Forelimb muscle (tissue), 1 donor: ENCODE data around the gene RNF149. TPM values are rescaled to one million over a fixed set of nuclear protein-coding genes. Genes with fewer than 3 reads are reported as not detected.

Source experiments
- DNase-seq: peaks from one replicate; pipeline ENCODE4 v3.0.0-alpha.2; 2013; ENCODE audit warnings: low read depth
- polyA plus RNA-seq: library from polyadenylated mRNA; unstranded; fragments of 120-200 nt; gene quantifications from one replicate; pipeline ENCODE4 v1.2.1, GENCODE V29; 2013; ENCODE audit not compliant: insufficient read length

RNF149 gene
- polyA plus RNA-seq, 1 donor: 36.2 TPM

DNA sequence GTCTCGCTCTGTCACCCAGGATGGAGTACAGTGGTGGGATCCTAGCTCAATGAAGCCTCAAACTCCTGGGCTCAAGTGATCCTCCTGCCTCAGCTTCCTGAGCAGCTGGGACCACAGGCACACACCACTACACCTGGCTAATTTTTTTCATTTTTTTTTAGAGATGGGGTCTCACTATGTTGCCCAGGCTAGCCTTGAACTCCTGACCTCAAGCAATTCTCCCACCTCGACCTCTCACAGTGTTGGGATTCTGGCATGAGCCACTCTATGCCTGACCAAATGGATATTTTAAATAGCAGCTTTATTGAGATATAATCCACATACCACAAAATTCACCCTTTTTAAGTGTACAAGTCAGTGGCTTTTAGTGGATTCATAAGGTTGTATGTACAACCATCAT, 11.1 kb downstream of the RNF149 start:
- no peak for DNase-seq

DNA sequence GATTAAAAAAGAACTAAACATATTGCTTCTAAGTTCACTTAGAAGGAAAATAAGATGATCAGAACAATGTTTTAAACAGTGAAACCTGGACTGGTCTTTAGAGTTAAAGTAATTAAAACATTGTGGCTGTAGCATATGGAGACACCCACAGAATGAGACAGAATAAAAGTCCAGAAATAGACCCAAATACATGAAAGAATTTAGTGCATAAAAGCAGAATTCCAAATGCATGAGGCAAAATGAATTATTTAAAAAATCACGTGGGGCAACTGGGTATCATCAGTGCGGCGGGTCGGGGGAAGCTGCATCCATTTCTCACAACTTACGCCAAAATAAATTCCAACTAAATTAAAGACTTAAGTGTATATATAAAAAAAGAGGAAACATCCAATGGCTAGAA, 12.1 kb downstream of the RNF149 start:
- no peak for DNase-seq

DNA sequence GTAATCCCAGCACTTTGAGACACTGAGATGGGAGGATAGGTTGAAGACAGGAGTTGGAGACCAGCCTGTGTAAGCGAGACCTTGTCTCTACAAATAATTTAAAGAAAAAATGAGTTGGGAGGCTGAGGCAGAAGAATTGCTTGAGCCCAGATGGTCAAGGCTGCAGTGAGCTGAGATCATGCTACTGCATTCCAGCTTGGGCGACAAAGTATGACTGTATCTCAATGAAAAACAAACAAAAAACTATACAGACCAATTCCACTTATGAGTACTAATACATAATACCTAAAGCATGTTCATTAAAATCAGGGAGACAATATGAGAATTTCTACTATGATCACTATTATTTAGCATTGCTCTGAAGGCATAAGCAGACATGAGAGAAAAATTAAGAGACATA, 12.6 kb downstream of the RNF149 start:
- DNase-seq: no peak

DNA sequence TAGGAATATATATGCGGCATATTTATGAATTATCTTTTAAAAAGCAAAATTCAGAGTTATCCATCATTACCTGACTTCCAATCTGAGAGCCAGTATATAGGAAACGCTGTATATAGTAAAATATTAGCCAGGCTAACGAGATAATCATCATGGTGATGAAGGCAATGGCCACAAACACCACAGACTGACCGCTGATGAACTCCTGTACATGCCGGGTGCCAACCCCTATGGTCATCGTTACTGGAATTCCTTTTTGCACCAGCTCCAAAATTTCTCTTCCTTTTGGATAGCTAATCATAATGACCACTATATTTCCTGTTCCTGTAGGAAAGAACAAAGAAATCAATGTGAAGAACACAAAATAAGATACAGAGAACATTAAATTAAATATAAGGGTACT, 13.6 kb downstream of the RNF149 start:
- DNase-seq: no peak

DNA sequence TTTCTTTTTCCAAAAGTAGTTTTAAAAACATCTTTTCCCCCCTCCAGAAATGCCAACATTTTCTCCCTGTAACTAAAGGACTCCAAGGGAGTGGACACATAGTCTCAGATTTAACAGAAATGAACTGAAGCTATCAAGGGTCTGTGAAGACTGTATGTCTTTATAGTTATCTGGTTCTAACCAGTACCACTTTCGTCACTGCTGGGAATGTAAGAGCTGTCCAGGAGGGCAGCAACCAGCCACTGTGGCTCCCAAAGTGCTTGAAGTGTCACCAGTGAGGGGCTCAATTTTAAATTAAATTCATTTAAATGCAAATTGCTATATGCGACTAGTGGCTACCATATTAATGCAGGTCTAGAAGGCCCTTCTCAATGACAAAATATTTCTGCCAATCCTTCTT, 15.0 kb downstream of the RNF149 start:
- DNase-seq: no peak

DNA sequence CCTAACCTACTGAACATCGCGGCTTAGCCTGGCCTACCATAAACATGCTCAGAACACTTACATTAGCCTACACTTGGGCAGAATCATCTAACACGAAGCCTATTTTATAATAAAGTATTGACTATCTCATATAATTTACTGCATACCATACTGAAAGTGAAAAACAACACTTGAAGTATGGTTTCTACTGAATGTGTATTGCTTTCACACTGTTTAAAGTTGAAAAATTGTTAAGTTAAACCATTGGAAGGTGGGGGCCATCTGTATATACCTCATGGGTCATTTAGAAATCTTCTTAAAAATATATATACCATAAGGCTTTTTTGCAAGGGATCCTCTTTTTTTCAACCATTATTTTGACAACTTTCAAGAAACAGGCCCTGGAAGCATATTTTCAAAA, 16.5 kb downstream of the RNF149 start:
- no peak for DNase-seq

DNA sequence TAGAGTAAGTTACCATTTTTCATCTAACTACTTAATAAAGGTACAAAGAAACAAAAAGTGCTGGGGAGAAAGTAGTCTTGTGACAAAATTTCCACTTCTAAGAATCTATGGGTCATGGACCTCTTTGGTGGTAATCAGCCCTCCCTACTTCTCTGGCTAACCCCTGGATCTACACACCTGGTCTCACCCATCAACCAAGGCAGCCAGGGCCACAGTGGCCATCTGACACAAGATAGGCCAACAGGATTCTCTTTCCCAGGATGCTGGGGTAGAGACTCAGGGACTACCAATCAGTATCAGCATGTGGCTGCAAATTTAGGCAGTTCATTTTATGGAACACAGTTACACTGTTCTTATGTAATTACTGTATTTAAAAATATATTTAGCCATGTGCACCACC, 17.8 kb downstream of the RNF149 start:
- no peak for DNase-seq

DNA sequence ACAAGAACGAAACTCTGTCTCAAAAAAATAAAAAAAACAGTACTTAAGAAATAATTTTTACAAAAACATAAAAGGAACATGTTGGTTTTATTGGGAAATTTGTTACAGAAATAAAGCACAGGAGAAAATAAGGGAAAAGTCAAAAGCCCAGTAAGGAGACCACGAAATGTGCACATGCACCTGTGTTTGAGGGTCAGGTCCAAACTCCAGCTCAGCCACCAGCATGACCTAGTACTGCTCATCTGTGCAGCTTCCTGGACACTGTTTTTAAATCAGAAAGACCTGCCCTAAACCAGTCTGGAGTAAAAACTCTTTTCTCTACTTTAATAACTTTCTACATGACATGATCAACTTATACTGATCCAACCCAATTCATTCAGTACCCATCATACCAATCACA, 21.2 kb downstream of the RNF149 start:
- DNase-seq: no peak

DNA sequence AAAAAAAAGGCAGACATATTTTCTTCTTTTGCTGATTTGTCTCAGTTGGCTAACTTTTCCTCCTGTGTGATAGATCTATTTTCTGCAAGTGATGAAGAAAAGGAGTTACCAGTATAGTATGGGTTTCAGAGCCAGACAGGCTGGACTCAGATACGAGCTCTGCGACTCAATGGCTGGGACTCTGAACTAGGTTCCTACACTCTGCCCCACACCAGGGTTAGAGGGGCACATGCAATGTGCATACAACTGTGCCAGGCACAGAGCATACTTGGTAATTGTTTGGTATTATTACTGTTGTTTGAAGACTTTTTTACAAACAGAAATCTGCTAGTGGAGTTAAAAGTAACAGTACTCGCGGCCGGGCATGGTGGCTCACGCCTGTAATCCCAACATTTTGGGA, 21.8 kb downstream of the RNF149 start:
- no peak for DNase-seq

DNA sequence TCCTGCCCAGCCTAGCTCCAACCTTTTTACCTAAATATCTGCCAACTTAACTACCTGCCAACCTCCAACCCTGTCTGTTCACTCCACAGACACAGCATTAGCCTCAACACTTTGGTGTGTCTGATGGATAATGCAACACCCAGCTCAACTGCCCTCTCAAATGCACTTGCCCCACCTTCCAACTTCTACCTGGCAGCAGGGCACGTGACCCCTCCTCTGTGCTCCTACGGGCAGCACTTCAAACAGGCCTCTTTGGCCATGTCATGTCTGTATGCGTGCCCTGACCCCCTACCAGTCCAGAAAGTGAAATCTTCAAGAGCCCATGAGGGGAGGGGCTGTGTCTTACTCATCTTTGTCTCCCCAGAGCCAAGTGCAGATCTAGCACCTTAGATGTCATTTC, 25.5 kb downstream of the RNF149 start:
- no peak for DNase-seq

DNA sequence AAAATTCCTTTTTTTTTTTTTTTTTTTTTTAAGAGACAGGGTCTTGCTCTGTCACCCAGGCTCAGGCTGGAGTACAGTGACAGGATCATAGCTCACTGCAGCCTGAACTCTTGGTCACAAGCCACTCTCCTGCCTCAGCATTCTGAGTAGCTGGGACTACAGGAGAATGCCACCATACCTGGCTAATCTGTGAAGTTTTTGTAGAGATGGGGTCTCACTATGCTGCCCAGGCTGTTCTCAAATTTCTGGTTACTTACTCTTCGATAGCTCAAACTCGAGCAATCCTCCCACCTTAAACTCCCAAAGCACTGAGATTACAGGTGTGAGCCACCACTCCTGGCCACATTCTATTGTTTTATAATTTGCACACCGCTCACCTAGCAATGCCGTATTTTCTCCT, 27.0 kb downstream of the RNF149 start:
- no peak for DNase-seq

DNA sequence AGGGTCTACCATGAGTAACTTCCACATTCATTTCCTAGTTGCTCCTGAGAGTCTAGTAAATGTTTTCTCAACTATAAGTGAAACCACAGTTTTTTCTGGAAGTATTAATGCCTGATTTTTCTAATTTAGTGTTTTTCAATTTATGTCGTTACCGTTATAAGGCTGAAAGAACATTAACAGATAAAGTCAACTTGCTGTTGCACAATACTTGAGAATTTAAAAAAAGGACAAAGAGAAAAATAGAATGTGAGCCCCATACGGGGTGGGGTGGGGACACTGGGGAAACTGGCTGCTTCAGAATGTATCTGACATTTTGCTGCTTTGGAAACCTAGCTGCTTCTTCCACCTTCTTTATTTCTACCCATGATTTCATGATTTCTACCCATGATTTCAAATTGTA, 29.6 kb downstream of the RNF149 start:
- no peak for DNase-seq

DNA sequence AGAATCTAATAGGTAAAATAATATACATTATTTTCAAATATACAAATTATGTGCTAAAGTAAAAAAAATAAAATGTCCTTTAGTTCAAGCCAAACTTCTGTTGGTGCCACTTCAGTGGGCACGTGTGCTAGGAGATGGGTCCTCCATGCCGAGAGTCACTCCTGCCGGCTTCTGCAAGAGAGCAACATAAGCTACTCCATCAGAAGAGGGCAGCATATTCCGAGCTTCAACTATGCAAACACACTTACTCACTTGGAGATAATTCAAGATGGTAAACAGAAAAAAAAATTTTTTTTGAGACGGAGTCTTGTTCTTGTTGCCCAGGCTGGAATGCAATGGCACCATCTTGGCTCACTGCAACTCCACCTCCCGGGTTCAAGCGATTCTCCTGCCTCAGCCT, 31.4 kb downstream of the RNF149 start:
- no peak for DNase-seq

DNA sequence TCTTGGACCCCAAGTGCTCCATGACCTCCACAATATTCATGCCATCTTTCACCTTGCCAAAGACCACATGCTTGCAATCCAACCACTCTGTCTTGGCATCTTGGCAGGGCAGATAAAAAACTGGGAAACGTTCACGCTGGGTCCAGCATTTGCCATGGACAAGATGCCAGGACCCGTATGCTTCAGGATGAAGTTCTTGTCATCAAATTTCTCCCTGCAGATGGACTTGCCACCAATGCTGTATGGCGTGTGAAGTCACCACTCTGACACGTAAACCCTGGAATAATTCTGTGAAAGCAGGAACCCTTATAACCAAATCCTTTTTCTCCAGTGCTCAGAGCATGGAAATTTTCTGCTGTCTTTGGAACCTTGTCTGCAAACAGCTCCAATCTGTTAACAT, 34.4 kb downstream of the RNF149 start:
- DNase-seq: no peak

DNA sequence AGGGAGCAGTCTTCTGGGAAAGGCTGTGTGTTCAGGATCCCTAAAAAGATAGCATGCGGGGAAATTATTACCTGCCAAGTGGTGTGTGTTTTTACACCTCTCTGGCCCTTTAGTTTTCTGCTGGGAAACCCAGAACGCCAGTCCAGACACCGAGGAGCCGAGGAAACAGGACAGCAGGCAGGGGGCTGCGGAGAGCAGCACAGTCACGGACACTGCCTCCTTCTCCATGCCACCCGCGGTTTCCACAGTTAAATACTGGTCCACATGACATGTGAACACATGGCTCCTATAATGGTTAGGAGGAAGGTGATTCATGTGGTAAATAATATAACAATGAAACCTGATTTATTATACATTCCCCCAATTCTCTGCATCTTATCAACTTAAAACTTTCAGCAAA, 35.4 kb downstream of the RNF149 start:
- DNase-seq: no peak

DNA sequence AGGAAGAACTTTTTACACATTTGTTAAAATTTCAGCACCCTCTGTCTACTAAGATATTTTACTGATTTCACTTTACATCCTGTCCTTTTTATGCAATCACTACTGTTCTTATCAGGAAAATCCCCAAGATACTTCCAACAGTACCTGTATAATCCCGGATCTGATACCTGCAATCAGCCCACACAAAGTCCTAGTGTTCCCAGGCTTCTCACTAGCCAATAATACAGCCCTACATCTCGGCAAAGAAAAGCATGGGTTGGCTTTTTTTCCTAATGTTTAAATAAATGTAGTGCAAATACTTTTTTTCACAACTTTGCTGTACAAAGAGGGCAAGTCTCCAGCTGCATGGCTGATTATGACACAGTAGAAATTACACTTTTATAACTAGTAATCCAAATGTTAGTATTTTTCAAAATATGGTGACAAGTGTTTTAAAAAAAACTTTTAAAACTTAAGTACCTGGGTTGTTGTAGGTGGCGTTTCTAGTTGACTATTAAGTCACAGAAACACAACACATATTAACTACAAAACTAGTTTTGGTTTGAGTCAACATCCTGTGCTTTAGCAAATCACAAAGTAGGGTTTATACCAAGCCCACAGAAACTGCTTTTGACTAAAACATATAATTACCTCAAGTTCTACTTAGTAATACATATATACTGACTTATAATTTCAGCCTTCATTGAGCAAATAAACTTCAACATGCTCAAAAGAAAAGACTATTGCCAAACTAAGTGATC, 36.3 kb downstream of the RNF149 start:
- no peak for DNase-seq

DNA sequence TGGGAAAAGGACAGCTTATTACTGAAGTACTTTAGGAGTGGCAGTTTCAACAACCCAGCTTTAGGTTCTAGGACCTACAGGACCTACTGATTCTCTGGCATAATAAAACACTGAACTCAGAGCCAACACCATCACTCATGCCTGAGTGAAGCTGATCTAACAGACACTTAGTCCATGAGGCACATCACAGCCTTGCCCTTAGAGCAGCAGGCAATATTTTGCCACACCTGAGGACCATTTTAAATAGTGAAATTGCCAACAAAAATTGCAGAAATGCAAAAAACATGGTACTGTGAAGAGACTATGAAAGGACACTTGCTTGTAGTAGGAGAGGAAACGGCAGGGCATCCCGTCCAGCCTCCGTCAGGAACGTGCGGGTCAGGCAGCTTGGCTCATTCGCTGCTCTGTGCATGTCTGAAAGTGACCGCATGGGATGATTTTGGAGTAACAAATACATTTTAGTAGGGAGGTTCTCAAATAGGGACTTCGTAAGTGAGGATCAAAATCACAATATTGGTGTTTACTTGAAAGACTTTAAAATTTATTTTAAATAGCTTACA, 37.7 kb downstream of the RNF149 start:
- DNase-seq: no peak

DNA sequence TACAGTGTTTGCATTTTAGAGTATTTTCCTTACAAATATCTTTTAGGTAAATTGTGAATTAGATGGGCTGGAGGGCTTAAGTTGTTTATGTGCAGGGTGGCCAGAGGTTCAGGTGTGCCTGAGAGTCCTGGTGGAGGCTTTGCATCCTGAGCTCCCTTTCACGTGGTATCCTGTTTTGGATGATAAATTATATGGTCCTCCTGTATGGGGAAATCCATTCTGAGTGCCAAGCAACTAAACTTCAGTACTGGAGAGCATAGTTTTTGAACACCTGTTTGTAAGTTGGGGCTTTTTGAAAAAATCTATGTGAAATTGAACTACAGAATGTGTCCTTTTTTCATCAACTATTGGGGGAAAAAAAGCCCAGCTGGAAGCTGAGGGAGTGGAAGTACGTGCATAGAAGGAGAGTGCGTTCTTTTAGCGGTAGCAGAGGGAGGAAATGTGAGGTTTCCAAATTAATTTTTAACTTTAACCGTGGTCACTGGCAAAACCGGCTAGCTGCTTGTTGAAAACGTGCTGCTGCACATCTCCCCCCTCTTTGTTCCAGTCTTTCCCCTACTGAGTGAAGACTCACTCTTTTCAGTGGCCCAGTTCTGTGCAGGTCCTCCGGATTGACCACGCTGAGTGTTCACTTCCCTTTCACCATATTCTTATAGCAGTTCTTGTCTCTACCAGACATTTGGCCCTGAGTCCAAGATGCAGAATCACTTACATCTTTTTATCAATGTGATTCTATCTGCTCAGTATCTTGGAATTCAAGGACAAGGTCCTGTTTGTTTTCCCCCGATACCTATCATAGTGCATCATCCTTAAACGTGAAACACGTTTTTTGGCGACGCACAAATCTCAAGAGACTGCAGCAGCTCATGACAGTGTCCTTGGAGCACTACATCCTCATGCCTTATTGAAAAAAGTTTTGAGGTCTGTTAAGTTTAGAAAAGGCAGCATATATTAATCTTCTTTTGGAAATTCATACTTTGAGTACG, 40.5 kb downstream of the RNF149 start:
- DNase-seq: no peak

DNA sequence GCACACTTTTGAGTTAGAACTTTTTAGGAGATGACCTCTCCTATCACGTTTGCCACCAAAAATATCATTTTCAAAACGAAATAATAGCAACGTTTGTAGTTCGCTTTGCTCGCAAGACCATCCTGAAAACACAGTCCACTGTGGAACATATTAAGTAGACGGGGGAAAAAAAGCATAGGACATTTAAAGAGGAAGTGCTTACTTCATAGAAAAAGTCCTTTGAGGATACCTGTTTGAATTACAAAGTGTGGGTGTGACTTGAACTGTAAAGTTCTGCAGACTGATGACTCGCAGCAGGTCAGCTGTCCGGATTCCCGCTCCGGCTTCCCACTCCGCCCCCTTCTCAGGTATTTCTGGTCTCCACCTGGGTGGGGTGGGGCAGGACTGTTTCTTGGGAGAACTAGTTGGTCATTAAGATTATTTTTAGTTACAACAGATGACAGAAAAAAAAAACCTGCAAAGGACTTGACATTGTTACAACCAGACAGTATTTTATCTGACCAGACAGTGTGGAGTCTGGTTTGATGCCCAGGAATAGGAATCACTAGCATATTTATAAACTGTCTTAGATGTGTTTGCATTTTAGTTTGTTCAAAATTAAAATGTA, 42.5 kb downstream of the RNF149 start:
- no peak for DNase-seq

DNA sequence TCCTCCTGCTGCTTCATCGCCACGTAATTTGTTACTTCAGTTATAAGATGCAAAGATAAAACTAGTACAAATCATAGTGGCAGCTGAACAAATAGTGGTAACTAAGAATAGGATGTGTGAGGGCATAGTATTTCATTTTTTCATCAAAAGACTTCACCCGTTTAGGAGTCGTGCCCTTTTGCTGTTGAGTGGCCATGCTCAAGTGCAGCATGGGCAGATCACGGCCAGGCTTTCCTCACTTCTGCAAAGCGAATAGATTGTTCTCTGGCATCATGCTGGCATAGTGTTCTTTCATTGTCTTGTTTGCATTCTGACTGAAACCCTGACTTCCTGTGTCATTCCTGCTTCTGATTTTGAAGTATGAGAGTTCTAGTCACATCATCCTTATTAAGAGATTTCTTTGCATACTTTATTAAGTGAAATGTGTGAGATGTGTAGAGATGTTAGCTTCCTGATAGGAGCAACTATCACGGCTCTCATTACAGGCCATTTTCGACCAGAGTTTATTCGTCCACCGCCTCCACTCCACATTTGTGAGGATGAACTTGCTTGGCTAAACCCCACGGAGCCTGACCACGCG, 44.1 kb downstream of the RNF149 start:
- no peak for DNase-seq

DNA sequence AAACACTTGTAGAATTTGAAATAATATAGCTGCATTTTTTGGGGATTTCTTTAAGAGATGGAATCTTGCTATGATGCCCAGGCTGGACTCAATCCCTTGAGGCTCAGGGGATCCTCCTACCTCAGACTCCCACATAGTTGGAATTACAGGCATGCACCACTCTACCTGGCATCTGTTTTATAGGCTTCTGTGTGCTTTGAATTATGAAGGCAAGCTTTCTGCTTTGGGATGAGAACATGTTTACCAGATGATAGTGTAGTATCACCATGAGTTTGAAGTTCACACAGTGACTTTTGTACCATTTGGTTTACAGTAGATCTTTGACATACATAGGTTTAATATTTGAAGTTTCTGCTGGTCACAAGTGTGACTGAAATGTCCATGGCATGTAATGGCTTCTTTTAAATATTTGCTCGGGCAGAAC, 45.1 kb downstream of the RNF149 start:
- DNase-seq: no peak

DNA sequence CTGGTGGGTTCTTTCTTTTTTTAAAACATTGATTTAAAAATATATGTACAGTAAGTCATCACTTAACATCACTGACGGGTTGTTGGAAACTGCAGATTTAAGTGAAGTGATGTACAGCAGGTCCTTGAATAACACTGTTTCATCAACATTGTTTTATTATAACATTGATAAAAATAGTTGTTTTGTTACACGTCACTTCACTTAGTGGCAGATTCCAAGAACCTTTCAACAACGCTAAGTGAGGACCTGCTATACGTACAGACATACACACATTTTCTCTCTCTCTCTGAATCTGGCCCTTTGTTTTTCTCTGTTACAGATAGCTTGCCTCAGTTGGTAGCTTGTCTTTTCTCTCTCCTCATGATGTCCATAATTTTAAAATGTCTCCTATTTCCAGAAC, 46.4 kb downstream of the RNF149 start:
- DNase-seq: no peak
